H1 (cell line): ENCODE data around the gene WIPF3. TPM values are rescaled to one million over a fixed set of nuclear protein-coding genes. Genes with fewer than 3 reads are reported as not detected.

Source experiments
- CTCF ChIA-PET: fragments of 300-600 bp; sonication (Branson Sonifier 250); formaldehyde crosslinking; loops from one replicate; lab custom pipeline; 2021; ENCODE audit not compliant: partially characterized antibody; lab: Charles Lee
- POLR2A ChIA-PET: fragments of 300-600 bp; sonication (Branson Sonifier 250); formaldehyde crosslinking; loops from one replicate; lab custom pipeline; 2021; ENCODE audit warnings: inconsistent platforms; ENCODE audit not compliant: partially characterized antibody; lab: Charles Lee
- DNase-seq, 2 experiments: peaks; one replicate each; pipeline versions ENCODE4 v3.0.0 to v3.0.0-alpha.2; 2010 to 2022; ENCODE audit warnings: low spot score in 2 of 2, low read depth in 1 of 2, mixed read lengths in 1 of 2
- FAIRE-seq: peaks from 2 replicates; lab custom pipeline; 2011; peaks lifted over from hg19 to GRCh38; lab: Jason Lieb, UNC
- H2AFZ ChIP-seq: 2 replicates; pipeline ENCODE4 v1.8.1; 2012; ENCODE audit warnings: low read length, inconsistent platforms
- H2AK5ac ChIP-seq: 2 replicates; pipeline ENCODE4 v1.6.1; 2013; ENCODE audit warnings: low read depth, low read length
- H2BK120ac ChIP-seq: replicated peaks from 2 replicates; pipeline ENCODE3; 2013; ENCODE audit warnings: low read depth, low read length, inconsistent platforms
- H2BK12ac ChIP-seq: 2 replicates; pipeline ENCODE4 v1.6.1; 2013; ENCODE audit warnings: low read depth, low read length
- H2BK15ac ChIP-seq: 2 replicates; pipeline ENCODE4 v1.6.1; 2013; ENCODE audit warnings: low read length
- H2BK20ac ChIP-seq: 2 replicates; pipeline ENCODE4 v1.6.1; 2013; ENCODE audit warnings: low read length
- H2BK5ac ChIP-seq: 2 replicates; pipeline ENCODE4 v1.6.1; 2013; ENCODE audit warnings: low read depth, low read length
- H3K14ac ChIP-seq: 2 replicates; pipeline ENCODE4 v1.6.1; 2013; ENCODE audit warnings: inconsistent platforms; ENCODE audit not compliant: insufficient read length
- H3K18ac ChIP-seq: 2 replicates; pipeline ENCODE4 v1.6.1; 2013; ENCODE audit warnings: low read length; ENCODE audit errors: extremely low read depth
- H3K23ac ChIP-seq: 2 replicates; pipeline ENCODE4 v1.6.1; 2013; ENCODE audit warnings: inconsistent platforms; ENCODE audit not compliant: insufficient read length
- H3K23me2 ChIP-seq: 2 replicates; pipeline ENCODE4 v1.6.1; 2013; ENCODE audit warnings: low read depth, low read length
- H3K27ac ChIP-seq: 2 replicates; pipeline ENCODE4 v1.6.1; 2011; ENCODE audit warnings: low read depth, low read length, inconsistent platforms
- H3K27me3 ChIP-seq, 4 experiments: replicated peaks in 1 of 4; 1 replicate in 1 of 4; 2 replicates in 3 of 4; pipeline versions ENCODE4 v1.6.1 to v1.8.1; 2011 to 2013; ENCODE audit warnings: low read length in 3 of 4, mild to moderate bottlenecking in 3 of 4, inconsistent platforms in 2 of 4, mixed read lengths in 2 of 4, moderate library complexity in 1 of 4; ENCODE audit not compliant: control insufficient read depth in 3 of 4, insufficient read depth in 3 of 4; ENCODE audit errors: extremely low read depth in 1 of 4
- H3K36me3 ChIP-seq, 4 experiments: 2 replicates each; pipeline versions ENCODE4 v1.6.1 to v1.8.1; 2011 to 2013; ENCODE audit warnings: mild to moderate bottlenecking in 4 of 4, low read length in 3 of 4, moderate library complexity in 2 of 4, control low read depth in 1 of 4, inconsistent platforms in 1 of 4; ENCODE audit not compliant: insufficient read depth in 4 of 4, control insufficient read depth in 2 of 4
- H3K4ac ChIP-seq: replicated peaks from 2 replicates; pipeline ENCODE3; 2013; ENCODE audit warnings: low read length, low read depth, mixed read lengths, inconsistent platforms; ENCODE audit not compliant: insufficient read length
- H3K4me1 ChIP-seq, 4 experiments: replicated peaks in 1 of 4; 1 replicate in 1 of 4; 2 replicates in 3 of 4; pipeline versions ENCODE4 v1.6.1 to v1.8.1; 2011 to 2013; ENCODE audit warnings: low read length in 3 of 4, inconsistent platforms in 2 of 4, mixed read lengths in 1 of 4; ENCODE audit not compliant: insufficient read depth in 4 of 4, control insufficient read depth in 3 of 4
- H3K4me2 ChIP-seq, 2 experiments: 2 replicates each; pipeline versions ENCODE4 v1.6.1 to v1.8.1; 2011 to 2013; ENCODE audit warnings: low read depth in 2 of 2, low read length in 2 of 2, control low read depth in 1 of 2, inconsistent platforms in 1 of 2, mild to moderate bottlenecking in 1 of 2; ENCODE audit not compliant: insufficient read depth in 1 of 2
- H3K4me3 ChIP-seq, 4 experiments: fragments of 200-600, 300-600 bp in 1 of 4; sonication (generic), shearing (Covaris generic), sonication (Bioruptor Twin) in 1 of 4; 2 replicates each; pipeline versions ENCODE4 v1.5.1 to v1.8.1; 2011 to 2016; ENCODE audit warnings: low read length in 4 of 4, low read depth in 3 of 4, control low read depth in 2 of 4, inconsistent platforms in 2 of 4, mild to moderate bottlenecking in 2 of 4, mixed read lengths in 1 of 4, moderate library complexity in 1 of 4; ENCODE audit not compliant: insufficient read depth in 2 of 4; ENCODE audit errors: extremely low read depth in 1 of 4
- H3K56ac ChIP-seq: replicated peaks from 2 replicates; pipeline ENCODE3; 2013; ENCODE audit warnings: low read depth, mild to moderate bottlenecking, mixed read lengths, low read length, inconsistent platforms; ENCODE audit not compliant: insufficient read length
- H3K79me1 ChIP-seq: 2 replicates; pipeline ENCODE4 v1.6.1; 2013; ENCODE audit warnings: low read depth, low read length, control low read depth
- H3K79me2 ChIP-seq, 2 experiments: 2 replicates each; pipeline versions ENCODE4 v1.6.1 to v1.8.1; 2012 to 2013; ENCODE audit warnings: low read length in 2 of 2, mild to moderate bottlenecking in 2 of 2, inconsistent platforms in 1 of 2; ENCODE audit not compliant: insufficient read depth in 2 of 2, control insufficient read depth in 1 of 2
- H3K9ac ChIP-seq, 4 experiments: replicated peaks in 1 of 4; 1 replicate in 1 of 4; 2 replicates in 3 of 4; pipeline versions ENCODE4 v1.6.1 to v1.8.1; 2011 to 2013; ENCODE audit warnings: low read depth in 3 of 4, low read length in 3 of 4, control low read depth in 2 of 4, mild to moderate bottlenecking in 2 of 4, moderate library complexity in 2 of 4, inconsistent platforms in 1 of 4; ENCODE audit errors: extremely low read depth in 1 of 4
- H3K9me3 ChIP-seq, 2 experiments: 2 replicates each; pipeline versions ENCODE4 v1.6.1 to v1.8.1; 2012 to 2013; ENCODE audit warnings: mild to moderate bottlenecking in 2 of 2, moderate library complexity in 2 of 2, control low read depth in 1 of 2, inconsistent platforms in 1 of 2, low read depth in 1 of 2, low read length in 1 of 2, mixed read lengths in 1 of 2; ENCODE audit not compliant: insufficient read depth in 2 of 2
- H4K20me1 ChIP-seq, 2 experiments: replicated peaks in 1 of 2; 2 replicates each; pipeline versions ENCODE3 to v1.8.1; 2011 to 2013; ENCODE audit warnings: inconsistent platforms in 2 of 2, low read length in 2 of 2, mild to moderate bottlenecking in 1 of 2; ENCODE audit not compliant: insufficient read depth in 2 of 2, control insufficient read depth in 1 of 2
- H4K5ac ChIP-seq: 2 replicates; pipeline ENCODE4 v1.6.1; 2013; ENCODE audit warnings: low read length, low read depth, mixed read lengths, inconsistent platforms; ENCODE audit not compliant: insufficient read length
- H4K8ac ChIP-seq: 2 replicates; pipeline ENCODE4 v1.8.0; 2013; ENCODE audit warnings: mild to moderate bottlenecking, moderate library complexity, low read length, inconsistent platforms; ENCODE audit not compliant: insufficient read depth; ENCODE audit errors: extremely low read depth
- H4K91ac ChIP-seq: replicated peaks from 2 replicates; pipeline ENCODE3; 2013; ENCODE audit warnings: low read length, mixed read lengths, inconsistent platforms; ENCODE audit not compliant: insufficient read length
- ATF3 ChIP-seq: IDR thresholded peaks from 2 replicates; pipeline ENCODE4 v1.6.1; 2011; ENCODE audit warnings: low read depth, mild to moderate bottlenecking, low read length; ENCODE audit not compliant: insufficient read depth
- E2F6 ChIP-seq: IDR thresholded peaks from 2 replicates; pipeline ENCODE4 v1.6.1; 2012; ENCODE audit warnings: inconsistent platforms
- GABPA ChIP-seq: IDR thresholded peaks from 2 replicates; pipeline ENCODE4 v1.6.1; 2011; ENCODE audit warnings: mild to moderate bottlenecking, low read length, moderate library complexity, borderline replicate concordance; ENCODE audit not compliant: insufficient read depth
- HDAC6 ChIP-seq: IDR thresholded peaks from one replicate; pipeline ENCODE4 v1.7.1; 2012; ENCODE audit warnings: low read depth, mild to moderate bottlenecking, inconsistent platforms, low read length, moderate library complexity
- JUN ChIP-seq: IDR thresholded peaks from 2 replicates; pipeline ENCODE4 v1.6.1; 2011; ENCODE audit warnings: low read depth, mild to moderate bottlenecking, improper control_type of control experiment, low read length
- KDM1A ChIP-seq: fragments of 200-600, 300-600 bp; sonication (generic); IDR thresholded peaks from 2 replicates; pipeline ENCODE4 v1.7.1; 2016; ENCODE audit warnings: mild to moderate bottlenecking, low read length, borderline replicate concordance
- KDM4A ChIP-seq: IDR thresholded peaks from one replicate; pipeline ENCODE4 v1.7.1; 2012; ENCODE audit warnings: low read depth, mild to moderate bottlenecking, moderate library complexity, low read length, inconsistent platforms; ENCODE audit not compliant: severe bottlenecking
- MAFK ChIP-seq: IDR thresholded peaks from 2 replicates; pipeline ENCODE4 v1.6.1; 2012; ENCODE audit warnings: low read depth, mild to moderate bottlenecking, improper control_type of control experiment, low read length
- RXRA ChIP-seq: IDR thresholded peaks from 2 replicates; pipeline ENCODE4 v1.6.1; 2011; ENCODE audit warnings: low read depth, mild to moderate bottlenecking, low read length, moderate library complexity; ENCODE audit not compliant: insufficient read depth
- SP4 ChIP-seq: IDR thresholded peaks from 2 replicates; pipeline ENCODE4 v1.6.1; 2012; ENCODE audit warnings: low read length, inconsistent platforms
- TEAD4 ChIP-seq: IDR thresholded peaks from 2 replicates; pipeline ENCODE4 v1.6.1; 2012; ENCODE audit warnings: low read depth, low read length, inconsistent platforms, mixed read lengths
- USF2 ChIP-seq: IDR thresholded peaks from 2 replicates; pipeline ENCODE4 v1.6.1; 2011; ENCODE audit warnings: low read length, improper control_type of control experiment
- WGBS, 2 experiments: shearing (Covaris generic) in 1 of 2; methylation state at CpG; one replicate each; pipeline versions ENCODE4 v1.1.6 to v1.1.7; 2013 to 2015; ENCODE audit warnings: low lambda C conversion rate in 2 of 2, mixed read lengths in 2 of 2, inconsistent platforms in 1 of 2, low coverage in 1 of 2, missing lambda C conversion rate in 1 of 2; ENCODE audit not compliant: insufficient replicate concordance in 2 of 2, insufficient coverage in 1 of 2, insufficient read length in 1 of 2; ENCODE audit errors: extremely low coverage in 1 of 2, missing lambda C conversion rate in 1 of 2; 5-methylcytosine and 5-hydroxymethylcytosine counted together
- polyA plus RNA-seq, 7 experiments: library from polyadenylated mRNA; depleted of rRNA in 3 of 7; stranded (reverse) in 5 of 7; unstranded in 2 of 7; fragments of >200 nt in 5 of 7; fragments of 200-250 nt in 2 of 7; gene quantifications; 1 replicate in 5 of 7; 2 replicates in 1 of 7; 4 replicates in 1 of 7; pipeline versions ENCODE4 v1.2.1 to v1.2.3, GENCODE V29; 2011 to 2013; ENCODE audit warnings: missing spikeins in 2 of 7, mixed read lengths in 2 of 7
- total RNA-seq: library from RNA; stranded (reverse); fragmentation: NEBNext Ultra II Directional; extraction: Animal tissue kit (Norgen Biotek cat#: 25700); gene quantifications from 2 replicates; pipeline ENCODE4 v1.2.1, GENCODE V29; 2021

WIPF3 gene
- total and polyA plus RNA-seq, 2 of the 8 experiments (the other 6 are each of a cell fraction or from before 2014, with no cell fraction given) = 5.0 to 12.1 TPM

GRCh38 chr7:29835718-29836117, 29.4 kb downstream of the WIPF3 start:
- WGBS, 2 experiments = 83% methylated on average over 12 of the region's 12 CpGs; no CpG with 5 or more reads in 1 of the 2 experiments
- no peaks in the 10 kb centered on the region for H3K36me3 ChIP-seq
- TF ChIP-seq USF2 (no peak), JUN (no peak), TEAD4 (no peak), KDM1A (no peak), ATF3 (no peak), E2F6 (no peak), KDM4A (no peak), RXRA (no peak), HDAC6 (no peak), GABPA (no peak), MAFK (no peak), SP4 (no peak)

More at GRCh38 chr7:29835718-29836117, 29.4 kb downstream of the WIPF3 start:
- no peaks in the 10 kb centered on the region for H3K27me3 ChIP-seq
- no peak overlapping the region for H2AK5ac ChIP-seq
- no peak overlapping the region for H3K18ac ChIP-seq
- FAIRE-seq (no peak), DNase-seq (no peak)
- no peak overlapping the region for H2BK12ac ChIP-seq
- no peak overlapping the region for H3K23ac ChIP-seq
- no peak overlapping the region for H3K56ac ChIP-seq
- no peaks in the 10 kb centered on the region for H3K79me2 ChIP-seq
- H3K9ac ChIP-seq = no peak overlapping the region
- H3K4me2 ChIP-seq = no peak overlapping the region
- no peak overlapping the region for H4K8ac ChIP-seq
- no peak overlapping the region for H3K14ac ChIP-seq
- no peak overlapping the region for H2BK120ac ChIP-seq
- no peak overlapping the region for H2BK15ac ChIP-seq
- no peaks in the 10 kb centered on the region; a peak in 1 of 7 replicates for H3K4me1 ChIP-seq
- H3K79me1 ChIP-seq = no peaks in the 10 kb centered on the region
- CTCF ChIA-PET = interaction anchor here (0.6 to 0.8 kb wide), 2 partner anchors 16 to 468 kb away, joined by 3 read pairs; no protein-coding TSS in a partner anchor
- POLR2A ChIA-PET = no interaction called here
- no peak overlapping the region for H2BK5ac ChIP-seq
- H4K91ac ChIP-seq = no peak overlapping the region
- peaks cover 2 to 3% of the 10 kb centered on the region in 2 experiments; a peak in 1 of 4 replicates for H3K9me3 ChIP-seq
- no peaks in the 10 kb centered on the region for H3K23me2 ChIP-seq
- no peak overlapping the region for H2BK20ac ChIP-seq
- H4K20me1 ChIP-seq = peaks cover 0 to 2% of the 10 kb centered on the region in 2 experiments
- no peak overlapping the region for H4K5ac ChIP-seq
- H2AFZ ChIP-seq = no peak overlapping the region
- no peak overlapping the region for H3K4ac ChIP-seq
- H3K27ac ChIP-seq = no peak overlapping the region
- H3K4me3 ChIP-seq = no peak overlapping the region
